ENCODE results near the gene RELB.

DNA sequence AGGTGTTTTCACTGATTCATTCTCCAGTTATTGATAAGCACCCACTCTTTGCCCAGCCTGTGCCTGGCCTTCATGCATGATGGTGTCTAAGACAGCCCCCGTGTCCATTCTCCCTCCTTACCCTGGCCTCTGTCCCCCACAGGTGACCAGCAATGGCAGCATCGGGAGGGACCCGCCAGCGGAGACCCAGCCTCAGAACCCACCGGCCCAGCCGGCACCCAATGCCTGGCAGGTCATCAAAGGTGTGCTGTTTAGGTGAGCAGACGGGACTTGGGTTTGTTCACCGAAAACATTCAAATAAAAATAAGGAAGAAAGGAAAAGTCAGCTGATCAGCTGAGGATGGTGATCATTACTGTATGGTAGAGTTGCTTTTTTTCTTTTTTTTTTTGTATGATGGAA is 39.4 kb upstream of the RELB start:
- TF ChIP-seq CHD4 (IDR thresholded peaks at IDR 0.05; ENCODE audit: borderline replicate concordance) (no peak), HDAC2 (IDR thresholded peaks at IDR 0.05) (no peak)
- TF ChIP-seq, protein P1, sequence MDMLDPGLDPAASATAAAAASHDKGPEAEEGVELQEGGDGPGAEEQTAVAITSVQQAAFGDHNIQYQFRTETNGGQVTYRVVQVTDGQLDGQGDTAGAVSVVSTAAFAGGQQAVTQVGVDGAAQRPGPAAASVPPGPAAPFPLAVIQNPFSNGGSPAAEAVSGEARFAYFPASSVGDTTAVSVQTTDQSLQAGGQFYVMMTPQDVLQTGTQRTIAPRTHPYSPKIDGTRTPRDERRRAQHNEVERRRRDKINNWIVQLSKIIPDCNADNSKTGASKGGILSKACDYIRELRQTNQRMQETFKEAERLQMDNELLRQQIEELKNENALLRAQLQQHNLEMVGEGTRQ (IDR thresholded peaks at IDR 0.05): no peak
- TF ChIP-seq, protein P2, sequence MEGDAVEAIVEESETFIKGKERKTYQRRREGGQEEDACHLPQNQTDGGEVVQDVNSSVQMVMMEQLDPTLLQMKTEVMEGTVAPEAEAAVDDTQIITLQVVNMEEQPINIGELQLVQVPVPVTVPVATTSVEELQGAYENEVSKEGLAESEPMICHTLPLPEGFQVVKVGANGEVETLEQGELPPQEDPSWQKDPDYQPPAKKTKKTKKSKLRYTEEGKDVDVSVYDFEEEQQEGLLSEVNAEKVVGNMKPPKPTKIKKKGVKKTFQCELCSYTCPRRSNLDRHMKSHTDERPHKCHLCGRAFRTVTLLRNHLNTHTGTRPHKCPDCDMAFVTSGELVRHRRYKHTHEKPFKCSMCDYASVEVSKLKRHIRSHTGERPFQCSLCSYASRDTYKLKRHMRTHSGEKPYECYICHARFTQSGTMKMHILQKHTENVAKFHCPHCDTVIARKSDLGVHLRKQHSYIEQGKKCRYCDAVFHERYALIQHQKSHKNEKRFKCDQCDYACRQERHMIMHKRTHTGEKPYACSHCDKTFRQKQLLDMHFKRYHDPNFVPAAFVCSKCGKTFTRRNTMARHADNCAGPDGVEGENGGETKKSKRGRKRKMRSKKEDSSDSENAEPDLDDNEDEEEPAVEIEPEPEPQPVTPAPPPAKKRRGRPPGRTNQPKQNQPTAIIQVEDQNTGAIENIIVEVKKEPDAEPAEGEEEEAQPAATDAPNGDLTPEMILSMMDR (IDR thresholded peaks at IDR 0.05): no peak

Data from A549 (cell line).